ENCODE data around the gene PNKD. TPM values are rescaled to one million over a fixed set of nuclear protein-coding genes. Genes with fewer than 3 reads are reported as not detected.
A peak's percentile ranks its signal among the peaks of the same experiment; 100 is the strongest.

PNKD gene
- total and polyA plus RNA-seq, 10 of the 15 experiments (the other 5 are each of a cell fraction or from before 2014, with no cell fraction given), result 27.2 to 106 (median 61.3) TPM

DNA sequence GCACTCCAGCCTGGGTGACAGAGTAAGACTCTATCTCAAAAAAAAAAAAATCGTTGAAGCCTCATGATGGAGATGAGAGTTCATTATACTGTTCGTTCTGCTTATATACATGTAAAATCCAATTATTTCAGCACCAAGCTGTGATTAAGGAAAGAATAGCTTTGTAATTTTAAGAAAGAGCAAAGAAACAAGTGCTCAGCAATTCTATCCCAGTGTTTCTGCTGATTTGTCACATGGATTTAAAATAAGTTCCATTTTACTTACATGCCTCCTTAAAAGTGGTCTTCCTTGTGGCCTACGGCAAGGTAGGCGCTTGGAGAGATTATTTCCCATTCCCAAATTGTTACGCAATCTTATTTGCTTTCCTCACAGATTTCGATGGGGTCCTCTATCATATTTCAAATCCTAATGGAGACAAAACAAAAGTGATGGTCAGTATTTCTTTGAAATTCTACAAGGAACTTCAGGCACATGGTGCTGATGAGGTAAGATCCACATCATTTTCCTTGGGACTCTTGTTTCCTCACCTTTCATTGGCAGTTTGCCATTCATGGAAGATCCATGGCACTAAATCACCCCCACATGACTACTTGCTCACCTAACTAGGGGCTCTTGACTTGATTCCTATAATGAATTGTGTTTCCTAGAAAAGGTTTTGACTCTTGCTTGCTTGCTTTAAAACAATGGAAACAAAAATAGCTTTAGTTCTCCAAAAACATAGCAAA, 41.8 kb upstream of the PNKD start (continued):
- TF ChIP-seq, protein P1, sequence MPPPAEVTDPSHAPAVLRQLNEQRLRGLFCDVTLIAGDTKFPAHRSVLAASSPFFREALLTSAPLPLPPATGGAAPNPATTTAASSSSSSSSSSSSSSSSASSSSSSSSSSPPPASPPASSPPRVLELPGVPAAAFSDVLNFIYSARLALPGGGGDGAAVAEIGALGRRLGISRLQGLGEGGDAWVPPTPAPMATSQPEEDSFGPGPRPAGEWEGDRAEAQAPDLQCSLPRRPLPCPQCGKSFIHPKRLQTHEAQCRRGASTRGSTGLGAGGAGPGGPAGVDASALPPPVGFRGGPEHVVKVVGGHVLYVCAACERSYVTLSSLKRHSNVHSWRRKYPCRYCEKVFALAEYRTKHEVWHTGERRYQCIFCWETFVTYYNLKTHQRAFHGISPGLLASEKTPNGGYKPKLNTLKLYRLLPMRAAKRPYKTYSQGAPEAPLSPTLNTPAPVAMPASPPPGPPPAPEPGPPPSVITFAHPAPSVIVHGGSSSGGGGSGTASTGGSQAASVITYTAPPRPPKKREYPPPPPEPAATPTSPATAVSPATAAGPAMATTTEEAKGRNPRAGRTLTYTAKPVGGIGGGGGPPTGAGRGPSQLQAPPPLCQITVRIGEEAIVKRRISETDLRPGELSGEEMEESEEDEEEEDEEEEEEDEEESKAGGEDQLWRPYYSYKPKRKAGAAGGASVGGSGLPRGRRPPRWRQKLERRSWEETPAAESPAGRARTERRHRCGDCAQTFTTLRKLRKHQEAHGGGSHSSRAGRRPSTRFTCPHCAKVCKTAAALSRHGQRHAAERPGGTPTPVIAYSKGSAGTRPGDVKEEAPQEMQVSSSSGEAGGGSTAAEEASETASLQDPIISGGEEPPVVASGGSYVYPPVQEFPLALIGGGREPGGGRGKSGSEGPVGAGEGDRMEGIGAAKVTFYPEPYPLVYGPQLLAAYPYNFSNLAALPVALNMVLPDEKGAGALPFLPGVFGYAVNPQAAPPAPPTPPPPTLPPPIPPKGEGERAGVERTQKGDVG (CRISPR knock-in tag; IDR thresholded peaks at IDR 0.05), result no peak
- TF ChIP-seq POLR2AphosphoS2 (IDR thresholded peaks at IDR 0.05; ENCODE audit: low read depth, low read length) (no peak), GATAD2B (conservative IDR thresholded peaks at IDR 0.05; ENCODE audit: low read depth) (no peak), EZH2 (IDR thresholded peaks at IDR 0.05; ENCODE audit: borderline replicate concordance, control insufficient read depth, low read depth, low read length) (no peak)

DNA sequence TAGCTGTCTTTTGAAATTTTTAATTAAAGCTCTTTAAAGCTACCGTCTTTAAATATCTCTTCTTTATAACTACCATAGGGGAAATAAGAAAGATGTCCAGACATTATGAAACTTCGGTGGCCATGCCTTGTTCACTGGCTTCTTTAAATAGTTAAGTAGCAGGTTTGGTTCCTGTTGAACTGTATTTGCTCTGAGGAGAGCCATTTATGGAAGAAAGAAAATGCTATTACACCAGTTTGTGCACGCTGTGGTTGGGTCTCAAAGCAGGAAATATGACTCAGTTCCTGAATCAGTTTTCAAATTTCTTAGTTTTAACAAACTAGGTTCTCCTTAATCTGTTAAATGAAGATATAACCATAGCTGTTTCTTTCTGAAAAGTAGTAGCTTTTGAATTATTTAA, 41.1 kb upstream of the PNKD start:
- POLR2A ChIA-PET, result interaction anchor here (0.6 to 6.6 kb wide), 7 partner anchors 9 to 133 kb away, joined by 3 to 98 read pairs (median 3); partner anchors contain the start of gene ARPC2
- Histone ChIP-seq H3K27ac (ENCODE audit: control insufficient read depth, insufficient read depth) (peak overlapping the region; percentile 82), H3K9me3 (replicated peaks; ENCODE audit: control insufficient read depth, insufficient read depth, low read length) (no peaks in the 10 kb centered on the region), H3K36me3 (ENCODE audit: control insufficient read depth in 2 of 2, insufficient read depth in 2 of 2, low read length in 1 of 2) (peaks cover 11 to 43% of the 10 kb centered on the region in 2 experiments), H3K4me1 (ENCODE audit: control insufficient read depth, insufficient read depth, low read length) (peaks cover 26% of the 10 kb centered on the region), H3K79me2 (ENCODE audit: control insufficient read depth, insufficient read depth, low read length) (peaks cover 41% of the 10 kb centered on the region), H4K20me1 (ENCODE audit: control insufficient read depth, insufficient read depth) (peaks cover 8% of the 10 kb centered on the region), H3K9ac (ENCODE audit: control insufficient read depth, insufficient read depth, low read length) (no peak overlapping the region), H2AFZ (ENCODE audit: control insufficient read depth, low read depth, low read length) (no peak overlapping the region), H3K27me3 (replicated peaks in 1 of 2; ENCODE audit: control insufficient read depth in 2 of 2, insufficient read depth in 2 of 2, low read length in 1 of 2) (no peaks in the 10 kb centered on the region), H3K4me3 (peak overlapping the region; percentile 21), H3K4me2 (ENCODE audit: control insufficient read depth, insufficient read depth) (peak overlapping the region; percentile 75; the same call in 1 of the 2 replicates)
- SMC1A ChIA-PET (ENCODE audit: uncharacterized antibody, unreplicated experiment), result interaction anchor here (0.9 to 4.0 kb wide), 8 partner anchors 9 to 61 kb away, joined by 3 to 73 read pairs (median 8); partner anchors contain the start of genes AAMP, ARPC2 and PNKD
- FAIRE-seq, result peak; percentile 73
- peak; percentile 88 for DNase-seq (ENCODE audit: low read depth, low spot score)
- peak; percentile 93 for ATAC-seq
- WGBS (ENCODE audit: insufficient coverage, insufficient replicate concordance, low lambda C conversion rate, missing lambda C conversion rate), result 0% methylated on average over 3 of the region's 3 CpGs
- CTCF ChIA-PET, result interaction anchor here (0.6 to 3.6 kb wide), 11 partner anchors 9 to 128 kb away, joined by 3 to 58 read pairs (median 4); partner anchors contain the start of gene CATIP
- no TSS peak for BruUV-seq (replicated peaks)
- intact Hi-C loops (cut with micrococcal nuclease; ENCODE audit: unreplicated experiment), result loop anchor here (1.0 kb wide), 1 partner anchor 11 kb away; no protein-coding TSS in a partner anchor
- RAD21 ChIA-PET (ENCODE audit: unreplicated experiment), result interaction anchor here (0.8 to 4.6 kb wide), 8 partner anchors 10 to 168 kb away, joined by 3 to 84 read pairs (median 6); partner anchors contain the start of genes AAMP, ARPC2 and PNKD
- in situ Hi-C loops (cut with MboI), result no loop called here
- no peak for TF ChIP-seq MYB (IDR thresholded peaks at IDR 0.05; ENCODE audit: borderline replicate concordance, low read depth, low read length)
- TF ChIP-seq, protein P2, sequence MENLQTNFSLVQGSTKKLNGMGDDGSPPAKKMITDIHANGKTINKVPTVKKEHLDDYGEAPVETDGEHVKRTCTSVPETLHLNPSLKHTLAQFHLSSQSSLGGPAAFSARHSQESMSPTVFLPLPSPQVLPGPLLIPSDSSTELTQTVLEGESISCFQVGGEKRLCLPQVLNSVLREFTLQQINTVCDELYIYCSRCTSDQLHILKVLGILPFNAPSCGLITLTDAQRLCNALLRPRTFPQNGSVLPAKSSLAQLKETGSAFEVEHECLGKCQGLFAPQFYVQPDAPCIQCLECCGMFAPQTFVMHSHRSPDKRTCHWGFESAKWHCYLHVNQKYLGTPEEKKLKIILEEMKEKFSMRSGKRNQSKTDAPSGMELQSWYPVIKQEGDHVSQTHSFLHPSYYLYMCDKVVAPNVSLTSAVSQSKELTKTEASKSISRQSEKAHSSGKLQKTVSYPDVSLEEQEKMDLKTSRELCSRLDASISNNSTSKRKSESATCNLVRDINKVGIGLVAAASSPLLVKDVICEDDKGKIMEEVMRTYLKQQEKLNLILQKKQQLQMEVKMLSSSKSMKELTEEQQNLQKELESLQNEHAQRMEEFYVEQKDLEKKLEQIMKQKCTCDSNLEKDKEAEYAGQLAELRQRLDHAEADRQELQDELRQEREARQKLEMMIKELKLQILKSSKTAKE (IDR thresholded peaks at IDR 0.05; ENCODE audit: low read depth, poor library complexity, severe bottlenecking), result peak; percentile 44
- TF ChIP-seq SPI1 (IDR thresholded peaks at IDR 0.05; ENCODE audit: borderline replicate concordance, insufficient read depth, low read depth, low read length), result peak; percentile 44; the same call in 1 of the 2 replicates
- TF ChIP-seq SRF (IDR thresholded peaks at IDR 0.05; ENCODE audit: low read depth in 2 of 2, low read length in 2 of 2), result peak; percentile 63 to 98
- peak in 1 of 2 experiments; percentile 38; a peak in 1 of 4 replicates for TF ChIP-seq IKZF2 (IDR thresholded peaks at IDR 0.05)
- TF ChIP-seq NR2C1 (IDR thresholded peaks at IDR 0.05), result no peak
- 0 out of 2 replicates have a peak, but pooled peaks have one; percentile 37 for TF ChIP-seq GABPA (IDR thresholded peaks at IDR 0.05; ENCODE audit: low read depth)
- TF ChIP-seq JUND (IDR thresholded peaks at IDR 0.05; ENCODE audit: low read depth, low read length), result 0 out of 2 replicates have a peak, but pooled peaks have one; percentile 51
- TF ChIP-seq MEF2A (IDR thresholded peaks at IDR 0.05; ENCODE audit: insufficient read depth, low read depth, low read length), result peak; percentile 94
- TF ChIP-seq FOXM1 (IDR thresholded peaks at IDR 0.05; ENCODE audit: low read depth, low read length), result peak; percentile 88
- 0 out of 2 replicates have a peak, but pooled peaks have one; percentile 25 for TF ChIP-seq EED (IDR thresholded peaks at IDR 0.05; ENCODE audit: low read depth)
- peak; percentile 86; the same call in 1 of the 2 replicates for TF ChIP-seq NFIC (IDR thresholded peaks at IDR 0.05; ENCODE audit: low read depth, low read length)
